Upper lobe of left lung (tissue), 4 donors: Measurements from ENCODE around the gene BRDT.

Experiments used
- EP300 ChIP-seq, 4 donors: sonication (generic); formaldehyde crosslinking; IDR thresholded peaks; one replicate each; pipeline ENCODE4 v1.5.1; 2017; ENCODE audit warnings: antibody characterized with exemption in 4 of 4, control low read depth in 2 of 4
- TF ChIP-seq, protein P1 (sequence below), 6 experiments: fragments of 450-650 bp in 4 of 6; fragments of 200-600 bp in 2 of 6; sonication (generic) in 2 of 6; IDR thresholded peaks; one replicate each; pipeline ENCODE4 v1.5.1; 2016 to 2019; ENCODE audit warnings: antibody characterized with exemption in 6 of 6

DNA sequence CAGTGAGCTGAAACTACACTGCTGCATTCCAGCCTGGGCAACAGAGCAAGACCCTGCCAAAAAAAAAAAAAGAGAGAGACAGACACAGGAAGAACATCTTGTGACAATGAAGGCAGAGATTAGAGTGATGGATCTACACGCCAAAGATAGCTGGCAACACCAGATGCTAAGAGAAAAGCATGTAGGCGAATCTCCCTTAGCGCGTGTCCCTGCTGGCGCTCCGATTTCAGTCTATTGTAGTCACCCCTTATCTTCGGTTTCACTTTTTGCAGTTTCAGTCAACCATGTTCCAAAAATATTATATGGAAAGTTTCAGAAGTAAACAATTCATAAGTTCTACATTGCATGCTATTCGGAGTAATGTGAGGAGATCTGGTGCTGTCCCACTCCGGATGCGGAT, 11.6 kb upstream of the BRDT start:
- TF ChIP-seq, protein P1, sequence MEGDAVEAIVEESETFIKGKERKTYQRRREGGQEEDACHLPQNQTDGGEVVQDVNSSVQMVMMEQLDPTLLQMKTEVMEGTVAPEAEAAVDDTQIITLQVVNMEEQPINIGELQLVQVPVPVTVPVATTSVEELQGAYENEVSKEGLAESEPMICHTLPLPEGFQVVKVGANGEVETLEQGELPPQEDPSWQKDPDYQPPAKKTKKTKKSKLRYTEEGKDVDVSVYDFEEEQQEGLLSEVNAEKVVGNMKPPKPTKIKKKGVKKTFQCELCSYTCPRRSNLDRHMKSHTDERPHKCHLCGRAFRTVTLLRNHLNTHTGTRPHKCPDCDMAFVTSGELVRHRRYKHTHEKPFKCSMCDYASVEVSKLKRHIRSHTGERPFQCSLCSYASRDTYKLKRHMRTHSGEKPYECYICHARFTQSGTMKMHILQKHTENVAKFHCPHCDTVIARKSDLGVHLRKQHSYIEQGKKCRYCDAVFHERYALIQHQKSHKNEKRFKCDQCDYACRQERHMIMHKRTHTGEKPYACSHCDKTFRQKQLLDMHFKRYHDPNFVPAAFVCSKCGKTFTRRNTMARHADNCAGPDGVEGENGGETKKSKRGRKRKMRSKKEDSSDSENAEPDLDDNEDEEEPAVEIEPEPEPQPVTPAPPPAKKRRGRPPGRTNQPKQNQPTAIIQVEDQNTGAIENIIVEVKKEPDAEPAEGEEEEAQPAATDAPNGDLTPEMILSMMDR (IDR thresholded peaks at IDR 0.05), result no peak
- no peak for TF ChIP-seq EP300 (IDR thresholded peaks at IDR 0.05)
